GM12872 (cell line): ENCODE measurements around the gene CALD1.

Source experiments
- TF ChIP-seq, protein P1 (sequence below): IDR thresholded peaks from 3 replicates; pipeline ENCODE4 v1.5.1; 2011; ENCODE audit warnings: low read depth, mild to moderate bottlenecking, low read length, moderate library complexity; ENCODE audit not compliant: insufficient read depth

CALD1 gene

DNA sequence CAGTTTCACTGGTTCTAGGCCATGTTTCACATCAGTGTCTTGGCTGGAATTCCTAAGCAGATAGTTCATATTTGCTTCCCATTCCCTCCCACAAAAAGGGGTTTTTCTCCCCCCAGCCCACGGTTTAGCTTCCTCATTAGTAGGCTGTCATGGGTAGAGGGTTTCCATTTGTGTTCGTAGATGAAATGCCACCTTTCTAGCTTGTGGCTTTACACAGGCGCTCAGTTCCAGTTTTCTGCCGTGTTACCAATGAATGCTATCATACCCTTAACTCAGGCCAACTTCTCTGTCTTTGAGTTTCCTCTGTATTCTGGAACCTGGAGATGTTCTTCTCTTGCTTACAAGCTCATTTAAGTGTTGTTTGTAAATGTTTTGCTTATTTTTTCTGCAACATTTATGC lies 26.8 kb downstream of the CALD1 start:
- TF ChIP-seq, protein P1, sequence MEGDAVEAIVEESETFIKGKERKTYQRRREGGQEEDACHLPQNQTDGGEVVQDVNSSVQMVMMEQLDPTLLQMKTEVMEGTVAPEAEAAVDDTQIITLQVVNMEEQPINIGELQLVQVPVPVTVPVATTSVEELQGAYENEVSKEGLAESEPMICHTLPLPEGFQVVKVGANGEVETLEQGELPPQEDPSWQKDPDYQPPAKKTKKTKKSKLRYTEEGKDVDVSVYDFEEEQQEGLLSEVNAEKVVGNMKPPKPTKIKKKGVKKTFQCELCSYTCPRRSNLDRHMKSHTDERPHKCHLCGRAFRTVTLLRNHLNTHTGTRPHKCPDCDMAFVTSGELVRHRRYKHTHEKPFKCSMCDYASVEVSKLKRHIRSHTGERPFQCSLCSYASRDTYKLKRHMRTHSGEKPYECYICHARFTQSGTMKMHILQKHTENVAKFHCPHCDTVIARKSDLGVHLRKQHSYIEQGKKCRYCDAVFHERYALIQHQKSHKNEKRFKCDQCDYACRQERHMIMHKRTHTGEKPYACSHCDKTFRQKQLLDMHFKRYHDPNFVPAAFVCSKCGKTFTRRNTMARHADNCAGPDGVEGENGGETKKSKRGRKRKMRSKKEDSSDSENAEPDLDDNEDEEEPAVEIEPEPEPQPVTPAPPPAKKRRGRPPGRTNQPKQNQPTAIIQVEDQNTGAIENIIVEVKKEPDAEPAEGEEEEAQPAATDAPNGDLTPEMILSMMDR, result no peak

DNA sequence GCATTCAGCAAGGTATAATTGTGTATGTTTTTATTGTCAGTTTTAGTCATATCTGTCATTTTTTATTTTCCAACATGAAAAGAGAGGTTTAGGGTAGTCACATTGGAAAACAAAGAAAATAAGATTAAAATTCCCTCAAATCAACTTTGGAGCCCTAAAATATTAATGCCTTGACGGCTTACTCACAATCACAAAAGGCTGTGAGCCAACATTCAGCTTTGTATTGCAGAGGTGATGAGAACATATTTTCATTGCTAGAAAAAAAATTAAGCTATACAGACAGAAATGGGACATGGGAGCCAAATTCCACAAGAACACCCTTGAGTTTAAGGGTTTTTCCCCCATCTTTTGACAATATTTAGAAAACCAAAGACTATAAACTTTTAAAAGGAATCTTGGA lies 30.2 kb downstream of the CALD1 start:
- TF ChIP-seq, protein P1, result no peak

DNA sequence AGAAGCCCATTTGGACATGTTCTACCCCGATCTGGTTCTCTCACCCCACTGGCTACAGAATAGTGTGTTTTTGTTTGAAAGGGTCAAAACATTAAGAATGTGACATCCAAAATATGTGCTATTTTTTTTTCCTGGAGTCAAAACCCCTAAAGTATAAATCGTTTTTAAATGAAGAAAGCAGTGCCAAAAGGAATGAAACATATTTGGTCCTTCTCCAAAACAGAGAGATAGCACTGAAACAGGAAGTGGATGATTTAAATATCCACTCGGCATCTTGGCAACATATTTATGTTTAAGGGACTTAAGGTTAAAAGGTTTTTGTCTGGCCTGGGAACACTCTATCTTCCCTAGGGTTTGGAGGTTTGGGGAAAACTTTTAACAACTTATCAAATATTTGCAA lies 32.3 kb downstream of the CALD1 start:
- TF ChIP-seq, protein P1, result no peak

DNA sequence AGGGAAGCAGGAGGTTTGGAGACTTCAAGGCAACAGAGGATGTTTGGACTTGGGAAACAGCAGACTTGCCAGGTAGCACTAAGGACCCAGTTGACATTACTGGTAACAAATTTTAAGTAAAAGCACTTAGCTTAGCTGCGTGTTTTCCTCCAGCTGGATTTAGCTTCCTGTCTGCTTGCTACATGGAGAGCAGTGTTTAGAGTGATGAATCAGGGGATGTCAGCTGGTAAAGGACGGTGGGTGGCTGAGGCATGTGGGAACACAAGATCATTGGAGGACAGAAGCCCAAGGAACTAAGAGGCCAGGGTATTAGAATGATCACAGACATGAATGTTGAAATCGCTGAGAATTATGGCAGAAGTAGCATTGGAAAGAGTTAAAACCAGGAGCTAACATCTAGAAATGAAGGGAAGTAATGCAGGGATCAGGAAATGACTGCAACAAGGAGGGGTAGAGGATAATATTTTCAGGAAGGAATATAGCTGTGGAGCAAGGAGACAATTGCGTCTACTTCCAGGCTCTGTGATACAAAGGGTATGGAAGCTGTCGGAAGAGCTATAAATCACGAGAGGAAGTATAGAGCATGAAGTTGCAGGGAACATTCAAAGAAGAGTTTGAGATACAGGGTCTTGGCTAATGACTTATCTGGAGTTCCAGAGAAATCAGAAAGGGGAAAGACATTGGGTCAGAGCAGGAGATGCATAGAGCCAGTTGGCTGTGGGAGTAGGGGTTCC lies 34.4 kb downstream of the CALD1 start:
- TF ChIP-seq, protein P1, result no peak

DNA sequence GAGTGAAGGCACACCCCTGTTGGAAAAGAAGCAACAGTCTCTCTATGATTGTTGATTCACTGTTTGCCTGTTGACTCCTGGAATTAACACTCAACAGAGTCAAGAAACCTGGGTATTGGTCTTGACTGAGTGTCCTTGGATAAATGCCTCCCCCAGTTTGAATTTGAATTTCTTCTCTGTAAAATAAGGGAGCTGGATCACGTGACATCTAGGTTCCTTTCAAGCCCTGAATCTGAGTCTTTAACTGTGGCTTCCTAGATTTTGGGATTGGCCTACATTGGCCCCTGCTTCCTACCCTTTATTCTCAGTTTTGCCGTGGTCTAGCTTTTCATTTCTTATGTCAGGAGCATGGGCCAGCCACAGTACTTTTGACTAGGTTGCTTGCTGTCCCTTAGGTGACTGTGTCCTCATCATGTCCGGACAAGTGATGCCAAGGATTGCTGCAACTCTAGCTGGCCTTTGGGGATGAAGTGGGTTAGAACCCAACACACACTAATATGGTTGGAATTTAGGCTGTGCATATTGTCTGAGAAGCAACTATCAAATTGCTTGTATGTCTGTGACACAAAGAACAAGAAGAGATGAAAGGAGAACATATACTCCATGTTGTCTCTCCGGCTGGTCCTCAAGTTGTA lies 35.4 kb downstream of the CALD1 start:
- TF ChIP-seq, protein P1, result no peak

DNA sequence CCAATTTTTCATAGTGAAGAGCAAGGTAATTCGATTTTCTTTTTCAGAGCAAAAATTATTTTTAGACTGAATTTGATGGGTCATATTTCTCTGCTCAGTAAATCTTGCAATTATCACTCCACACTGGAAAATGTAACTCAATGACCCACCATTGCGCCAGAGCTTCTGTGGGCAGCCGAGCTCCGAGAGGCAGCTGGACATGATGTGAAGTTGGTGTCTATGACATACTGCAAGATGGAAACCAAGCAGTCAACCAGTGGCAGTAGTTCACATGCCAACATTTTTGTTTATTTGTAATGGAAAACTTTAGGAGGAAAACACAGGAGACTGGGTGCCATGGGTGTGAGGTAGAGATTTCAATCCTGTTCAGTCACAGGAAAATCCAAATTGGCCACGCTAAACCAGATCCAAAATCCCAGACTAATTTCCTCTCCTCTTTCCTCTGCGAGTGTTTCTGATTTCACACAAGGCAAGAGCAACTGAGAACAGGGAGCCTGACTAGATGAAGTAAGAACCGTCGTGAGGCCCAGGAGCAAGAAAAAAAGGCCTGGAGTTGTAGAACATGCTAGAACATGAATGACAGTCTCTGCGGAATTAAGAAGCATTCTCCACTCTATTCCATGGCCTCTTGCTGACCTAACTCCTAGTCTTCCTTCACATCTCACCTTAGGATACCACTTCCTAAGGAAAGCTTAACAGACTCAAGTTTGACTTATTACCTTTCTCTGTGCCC lies 39.3 kb downstream of the CALD1 start:
- TF ChIP-seq, protein P1, result no peak

DNA sequence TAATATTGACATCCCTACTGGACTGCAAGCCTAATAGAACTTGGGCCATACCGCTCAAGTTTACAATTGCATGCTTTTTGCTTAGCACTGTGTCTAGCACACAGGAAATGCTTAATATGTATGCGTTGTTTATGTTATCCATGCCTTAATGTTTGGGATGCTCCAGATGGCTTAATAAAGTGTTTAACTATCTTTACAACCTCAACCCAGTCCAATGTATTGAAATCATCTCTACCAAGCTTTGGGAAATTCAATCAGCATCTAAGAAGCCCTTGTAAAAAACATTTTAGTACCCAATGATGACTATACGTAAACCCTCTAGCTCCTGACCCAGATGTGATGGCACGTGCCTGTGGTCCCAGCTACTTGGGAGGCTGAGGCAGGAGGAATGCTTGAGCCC lies 40.0 kb downstream of the CALD1 start:
- TF ChIP-seq, protein P1, result no peak
